ENCODE measurements around the gene SIKE1.
A peak's percentile ranks its signal among the peaks of the same experiment; 100 is the strongest.

The SIKE1 gene

DNA sequence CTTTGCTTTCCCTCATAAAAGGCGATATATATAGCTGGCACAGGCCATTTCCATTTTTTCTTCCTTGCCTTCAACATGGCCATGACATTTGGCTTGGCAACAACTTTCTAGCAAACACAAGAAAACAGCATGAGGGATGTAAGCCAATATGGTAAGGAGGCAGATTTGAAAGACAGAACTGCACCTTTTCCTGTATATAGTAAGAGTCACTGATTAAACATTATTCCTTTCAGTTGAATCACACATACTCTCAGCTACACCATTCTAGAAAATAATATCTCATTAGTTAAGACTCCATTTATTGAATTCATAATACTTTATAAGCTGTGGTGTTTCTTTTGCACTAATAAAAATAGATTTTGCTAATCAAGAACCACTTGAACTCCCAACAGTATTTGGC lies 9.5 kb downstream of the SIKE1 start:
- peaks cover 16% of the 10 kb centered on the region for H3K36me3 ChIP-seq
- H3K4me3 ChIP-seq (ENCODE audit: low read depth, low read length) = no peak overlapping the region
- H3K4me1 ChIP-seq = no peaks in the 10 kb centered on the region
- H3K27me3 ChIP-seq = no peaks in the 10 kb centered on the region
- TF ChIP-seq, protein P1, sequence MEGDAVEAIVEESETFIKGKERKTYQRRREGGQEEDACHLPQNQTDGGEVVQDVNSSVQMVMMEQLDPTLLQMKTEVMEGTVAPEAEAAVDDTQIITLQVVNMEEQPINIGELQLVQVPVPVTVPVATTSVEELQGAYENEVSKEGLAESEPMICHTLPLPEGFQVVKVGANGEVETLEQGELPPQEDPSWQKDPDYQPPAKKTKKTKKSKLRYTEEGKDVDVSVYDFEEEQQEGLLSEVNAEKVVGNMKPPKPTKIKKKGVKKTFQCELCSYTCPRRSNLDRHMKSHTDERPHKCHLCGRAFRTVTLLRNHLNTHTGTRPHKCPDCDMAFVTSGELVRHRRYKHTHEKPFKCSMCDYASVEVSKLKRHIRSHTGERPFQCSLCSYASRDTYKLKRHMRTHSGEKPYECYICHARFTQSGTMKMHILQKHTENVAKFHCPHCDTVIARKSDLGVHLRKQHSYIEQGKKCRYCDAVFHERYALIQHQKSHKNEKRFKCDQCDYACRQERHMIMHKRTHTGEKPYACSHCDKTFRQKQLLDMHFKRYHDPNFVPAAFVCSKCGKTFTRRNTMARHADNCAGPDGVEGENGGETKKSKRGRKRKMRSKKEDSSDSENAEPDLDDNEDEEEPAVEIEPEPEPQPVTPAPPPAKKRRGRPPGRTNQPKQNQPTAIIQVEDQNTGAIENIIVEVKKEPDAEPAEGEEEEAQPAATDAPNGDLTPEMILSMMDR (IDR thresholded peaks at IDR 0.05; ENCODE audit: low read depth, low read length) = no peak
- DNase-seq = no peak
- no peaks in the 10 kb centered on the region for H3K9me3 ChIP-seq

DNA sequence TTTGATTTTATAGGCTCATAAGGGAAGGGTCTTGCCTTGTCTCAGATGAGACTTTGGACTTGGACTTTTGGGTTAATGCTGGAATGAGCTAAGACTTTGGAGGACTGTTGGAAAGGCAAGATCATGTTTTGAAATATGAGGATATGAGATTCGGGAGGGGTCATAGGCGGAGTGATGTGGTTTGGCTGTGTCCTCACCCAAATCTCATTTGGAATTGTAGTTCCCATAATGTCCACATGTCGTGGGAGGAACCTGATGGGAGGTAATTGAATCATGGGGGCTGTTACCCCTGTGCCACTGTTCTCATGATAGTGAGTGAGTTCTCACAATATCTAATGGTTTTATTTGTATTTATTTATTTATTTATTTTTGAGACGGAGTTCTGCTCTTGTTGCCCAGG lies 15.8 kb downstream of the SIKE1 start:
- no peak for DNase-seq
- TF ChIP-seq, protein P1 (IDR thresholded peaks at IDR 0.05; ENCODE audit: low read depth, low read length) = peak; percentile 30
- Histone ChIP-seq H3K27me3 (no peaks in the 10 kb centered on the region), H3K36me3 (no peaks in the 10 kb centered on the region), H3K4me1 (no peaks in the 10 kb centered on the region), H3K9me3 (no peaks in the 10 kb centered on the region), H3K4me3 (ENCODE audit: low read depth, low read length) (no peak overlapping the region)

DNA sequence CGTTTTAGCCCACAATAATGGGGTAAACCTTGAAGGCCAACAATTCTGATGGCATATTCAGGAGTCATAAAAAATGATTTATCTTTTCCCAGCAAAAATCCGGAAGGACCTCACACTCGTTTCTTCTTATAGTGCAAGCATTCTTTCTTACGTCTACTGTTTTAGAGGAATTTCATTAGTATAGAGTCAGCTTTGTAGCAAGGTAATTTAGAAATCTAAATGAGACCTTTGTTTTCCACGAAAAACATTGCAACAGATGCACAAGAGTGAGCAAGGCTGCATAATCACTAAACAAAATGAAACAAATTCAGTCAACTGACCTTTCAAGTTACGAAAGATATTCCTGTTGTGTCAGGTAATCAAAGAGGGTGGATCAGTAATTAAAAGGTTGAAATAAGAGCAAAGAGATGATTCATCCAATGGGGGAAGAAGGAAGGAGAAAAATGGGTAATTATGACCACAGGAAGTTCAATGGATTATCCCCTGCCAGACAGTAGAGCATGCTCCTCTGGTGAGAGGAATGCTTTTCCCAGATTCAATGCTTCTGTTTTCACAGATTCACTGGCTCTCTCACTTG lies 22.1 kb downstream of the SIKE1 start:
- no peak for DNase-seq
- TF ChIP-seq, protein P1 (IDR thresholded peaks at IDR 0.05; ENCODE audit: low read depth, low read length) = no peak
- no peaks in the 10 kb centered on the region for H3K9me3 ChIP-seq
- H3K27me3 ChIP-seq = no peaks in the 10 kb centered on the region
- peaks cover 4% of the 10 kb centered on the region; the same call in 1 of the 2 replicates for H3K4me1 ChIP-seq
- H3K4me3 ChIP-seq (ENCODE audit: low read depth, low read length) = peak overlapping the region; percentile 98
- peaks cover 14% of the 10 kb centered on the region for H3K36me3 ChIP-seq

DNA sequence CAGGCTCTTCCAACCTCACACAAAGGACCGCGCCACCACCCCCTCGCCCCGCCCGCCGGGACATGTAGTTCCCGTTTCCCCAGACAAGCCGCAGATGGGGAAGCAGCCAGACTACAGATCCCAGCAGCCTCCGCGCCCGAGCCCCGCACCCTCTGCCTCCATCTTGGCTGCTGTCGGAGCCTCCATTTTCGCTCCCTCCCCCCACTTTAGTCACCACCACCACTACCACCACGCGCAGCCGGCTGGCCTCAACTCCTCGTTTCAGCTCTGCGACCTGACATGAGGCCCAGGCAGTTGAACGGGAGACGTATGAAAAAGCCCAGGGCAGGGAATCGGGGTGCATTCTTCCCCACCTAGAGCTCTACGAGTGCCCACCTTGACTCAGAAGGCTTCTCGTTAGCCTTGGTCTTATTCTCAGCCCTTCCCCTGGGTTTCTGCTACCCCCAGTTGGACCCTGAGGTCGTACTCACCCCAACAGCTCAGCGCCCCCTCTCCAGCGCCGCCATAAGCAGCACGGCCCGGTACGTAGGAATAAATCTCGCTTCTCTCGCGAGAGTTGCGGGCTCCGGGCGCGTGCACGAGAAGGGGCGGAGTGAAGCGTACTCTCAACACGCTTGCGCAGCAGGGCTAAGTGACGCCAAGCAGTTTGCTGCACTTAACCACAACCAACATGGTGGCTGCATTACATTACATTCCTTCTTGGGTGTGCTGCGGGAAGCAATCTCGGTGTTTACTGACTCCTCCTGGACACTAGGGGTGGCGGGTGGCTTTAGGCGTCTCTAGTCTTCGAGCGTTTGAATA lies 22.8 kb downstream of the SIKE1 start, which contains the start of gene CSDE1:
TSS of gene CSDE1 (minus strand) at position 530 of the 801 bp plus-strand sequence. CDS start 18,094 bp downstream, outside the sequence.
- Histone ChIP-seq H3K4me1 (peaks cover 4% of the 10 kb centered on the region; the same call in 1 of the 2 replicates), H3K36me3 (peaks cover 14% of the 10 kb centered on the region), H3K4me3 (ENCODE audit: low read depth, low read length) (peak within 1 kb of the TSS; percentile 98), H3K9me3 (no peaks in the 10 kb centered on the region), H3K27me3 (no peaks in the 10 kb centered on the region)
- TF ChIP-seq, protein P1 (IDR thresholded peaks at IDR 0.05; ENCODE audit: low read depth, low read length) = peak; percentile 74
- peak; percentile 97 for DNase-seq

DNA sequence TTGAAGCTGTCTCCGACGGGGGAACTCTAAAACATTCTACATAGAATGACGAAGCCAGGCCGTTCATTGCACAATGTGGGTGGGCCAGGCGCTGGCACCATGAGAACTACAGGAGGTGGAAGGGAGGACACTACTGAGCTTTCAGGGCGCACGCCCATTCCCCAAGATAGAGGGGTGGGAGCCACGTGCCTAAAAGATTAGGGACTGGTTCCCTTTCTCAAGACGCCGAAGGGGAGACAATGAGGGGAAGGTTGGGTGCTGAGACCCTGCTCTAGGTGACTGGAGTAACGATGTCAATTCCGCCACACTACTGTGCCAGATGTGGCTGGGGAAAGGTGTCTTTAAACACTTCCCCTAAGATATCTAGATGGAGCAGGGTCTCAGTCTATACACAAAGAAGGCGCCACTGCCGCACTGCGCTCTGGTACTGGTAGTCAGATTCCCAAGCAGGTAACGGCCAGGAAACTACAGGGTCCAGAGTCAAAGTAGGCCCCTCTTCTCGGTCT lies 23.5 kb downstream of the SIKE1 start:
- peak; percentile 32 for DNase-seq
- peak overlapping the region; percentile 98 for H3K4me3 ChIP-seq (ENCODE audit: low read depth, low read length)
- H3K27me3 ChIP-seq = no peaks in the 10 kb centered on the region
- TF ChIP-seq, protein P1 (IDR thresholded peaks at IDR 0.05; ENCODE audit: low read depth, low read length) = no peak
- H3K4me1 ChIP-seq = peaks cover 4% of the 10 kb centered on the region; the same call in 1 of the 2 replicates
- H3K9me3 ChIP-seq = no peaks in the 10 kb centered on the region
- H3K36me3 ChIP-seq = peaks cover 14% of the 10 kb centered on the region

All from BE2C (cell line).